LHCN-M2 (cell line): ENCODE data around the gene PACS2. TPM values are rescaled to one million over a fixed set of nuclear protein-coding genes. Genes with fewer than 3 reads are reported as not detected.

Experiments used
- DNase-seq: peaks from one replicate; pipeline ENCODE4 v3.0.0-alpha.2; 2012; ENCODE audit warnings: low read depth
- total RNA-seq: library from RNA; depleted of rRNA; stranded (reverse); fragments of >200 nt; gene quantifications from 2 replicates; pipeline ENCODE4 v1.2.3, GENCODE V29; 2014

PACS2 gene
- total RNA-seq, 1 experiment from 2014 or later = 45.3 TPM

DNA sequence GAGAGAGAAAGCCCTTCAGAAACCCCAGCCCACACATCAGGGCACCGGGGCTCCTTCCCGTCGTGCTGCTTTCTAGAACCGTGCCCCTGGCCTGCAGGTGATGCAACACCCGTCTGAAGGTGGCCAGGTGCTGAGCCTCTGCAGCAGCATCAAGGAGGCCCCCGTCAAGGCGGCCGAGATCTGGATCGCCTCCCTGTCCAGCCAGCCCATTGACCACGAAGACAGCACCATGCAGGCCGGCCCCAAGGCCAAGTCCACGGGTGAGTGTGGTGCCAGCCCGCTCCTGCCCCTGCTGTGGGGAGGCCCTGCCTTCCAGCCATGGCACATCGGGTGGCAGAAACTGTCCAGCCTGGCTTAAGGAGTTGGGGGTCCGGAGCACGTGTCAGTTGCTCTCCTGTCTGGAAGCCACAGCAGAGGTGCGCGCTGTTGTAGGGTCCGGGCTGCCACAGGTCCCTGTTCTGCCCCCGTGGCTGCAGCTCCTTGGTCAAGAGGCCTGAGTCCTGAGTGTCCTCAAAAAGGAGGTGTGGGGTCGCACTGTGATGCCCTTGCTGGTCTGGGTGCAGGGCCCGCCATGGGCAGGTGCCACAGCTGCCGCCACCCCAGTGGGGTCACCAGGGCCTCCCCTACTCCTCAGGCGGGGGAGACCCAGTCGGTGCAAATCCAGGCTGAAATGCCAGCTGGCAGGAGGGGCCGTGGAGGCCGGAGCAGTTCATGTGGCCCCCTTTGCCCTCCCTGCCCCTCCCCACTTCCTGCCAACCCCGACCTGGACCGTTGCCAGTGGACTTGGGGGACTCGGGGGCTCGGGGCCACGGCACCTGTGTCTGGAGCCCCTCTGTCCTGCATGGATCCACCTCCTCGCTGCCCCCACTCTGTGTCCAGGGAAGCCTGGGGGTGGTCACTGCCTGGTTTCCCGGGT is 52.8 kb downstream of the PACS2 start:
- DNase-seq = no peak

DNA sequence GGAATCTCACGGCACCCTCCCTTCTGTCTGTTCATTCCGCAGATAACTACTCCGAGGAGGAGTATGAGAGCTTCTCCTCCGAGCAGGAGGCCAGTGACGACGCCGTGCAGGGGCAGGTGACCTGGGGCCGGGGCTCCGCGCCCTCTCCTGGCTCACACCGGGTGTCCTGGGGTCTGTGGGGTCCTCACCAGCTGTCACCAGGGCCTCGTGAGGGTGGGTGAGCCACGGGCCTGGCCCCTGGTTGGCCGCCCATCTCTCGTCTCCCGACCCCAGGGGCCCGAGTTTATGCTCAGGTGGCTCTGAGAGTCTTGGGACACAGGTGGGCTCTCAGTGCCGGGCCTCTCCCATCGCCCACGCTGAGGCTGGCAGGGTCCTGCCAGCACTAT is 53.5 kb downstream of the PACS2 start:
- no peak for DNase-seq

GRCh38 chr14:105368426-105368825 is 53.9 kb downstream of the PACS2 start:
- no peak for DNase-seq

GRCh38 chr14:105368910-105369652 is 54.5 kb downstream of the PACS2 start:
- no peak for DNase-seq

DNA sequence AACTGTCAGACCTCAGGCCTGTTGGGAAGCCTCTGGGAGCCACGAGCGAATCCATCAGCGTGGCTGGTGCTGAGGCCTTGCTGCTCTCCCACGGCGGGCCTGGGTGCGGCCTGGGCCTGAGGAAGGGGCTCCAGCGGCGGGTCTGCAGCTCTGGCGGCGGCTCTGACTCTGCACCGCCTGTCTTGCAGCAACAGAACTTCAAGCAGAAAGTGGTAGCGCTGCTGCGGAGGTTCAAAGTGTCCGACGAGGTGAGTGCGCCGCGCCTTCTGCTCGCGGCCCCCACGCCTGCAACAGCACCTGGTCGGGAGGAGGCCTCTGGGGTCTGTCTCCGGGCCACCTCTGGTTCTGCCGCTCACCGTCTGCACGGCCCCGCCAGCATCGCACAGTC is 55.1 kb downstream of the PACS2 start:
- DNase-seq = no peak

DNA sequence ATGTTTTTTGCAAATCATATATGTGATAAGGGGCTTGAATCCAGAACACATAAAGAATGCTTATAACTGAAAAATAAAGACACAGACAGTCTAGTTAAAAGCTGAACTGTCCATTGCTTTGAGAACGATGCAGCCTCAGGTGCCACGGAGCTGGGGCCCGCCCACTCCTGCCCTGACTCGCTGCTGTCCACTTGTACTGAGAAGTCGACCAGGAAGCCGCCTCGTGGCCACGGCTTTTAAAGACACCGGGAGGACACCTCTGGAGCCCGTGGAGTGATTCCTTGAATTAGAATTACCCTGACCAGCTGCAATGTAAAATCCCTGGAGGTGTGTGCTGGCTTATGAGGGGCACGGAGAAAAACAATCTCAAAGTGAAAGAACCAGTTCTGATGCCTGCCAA is 59.8 kb downstream of the PACS2 start:
- DNase-seq = no peak

DNA sequence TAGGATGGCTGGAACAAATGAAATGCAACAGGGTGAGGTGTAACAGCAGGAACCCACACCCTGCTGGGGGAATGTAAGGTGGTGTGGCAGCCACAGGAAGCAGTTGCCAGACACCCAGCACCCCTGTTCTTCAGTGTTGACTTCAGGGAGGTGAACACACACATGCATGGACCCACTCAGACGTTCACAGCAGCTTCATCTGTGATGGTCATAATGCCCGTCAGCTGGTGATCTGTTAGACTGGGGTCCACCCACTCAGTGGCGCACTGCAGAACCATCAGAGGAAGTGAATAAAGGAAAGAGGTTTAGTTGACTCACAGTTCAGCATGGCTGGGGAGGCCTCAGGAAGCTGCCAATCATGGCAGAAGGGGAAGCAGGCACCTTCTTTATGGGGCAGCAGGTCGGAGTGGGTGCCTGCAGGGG is 61.1 kb downstream of the PACS2 start:
- DNase-seq = no peak

DNA sequence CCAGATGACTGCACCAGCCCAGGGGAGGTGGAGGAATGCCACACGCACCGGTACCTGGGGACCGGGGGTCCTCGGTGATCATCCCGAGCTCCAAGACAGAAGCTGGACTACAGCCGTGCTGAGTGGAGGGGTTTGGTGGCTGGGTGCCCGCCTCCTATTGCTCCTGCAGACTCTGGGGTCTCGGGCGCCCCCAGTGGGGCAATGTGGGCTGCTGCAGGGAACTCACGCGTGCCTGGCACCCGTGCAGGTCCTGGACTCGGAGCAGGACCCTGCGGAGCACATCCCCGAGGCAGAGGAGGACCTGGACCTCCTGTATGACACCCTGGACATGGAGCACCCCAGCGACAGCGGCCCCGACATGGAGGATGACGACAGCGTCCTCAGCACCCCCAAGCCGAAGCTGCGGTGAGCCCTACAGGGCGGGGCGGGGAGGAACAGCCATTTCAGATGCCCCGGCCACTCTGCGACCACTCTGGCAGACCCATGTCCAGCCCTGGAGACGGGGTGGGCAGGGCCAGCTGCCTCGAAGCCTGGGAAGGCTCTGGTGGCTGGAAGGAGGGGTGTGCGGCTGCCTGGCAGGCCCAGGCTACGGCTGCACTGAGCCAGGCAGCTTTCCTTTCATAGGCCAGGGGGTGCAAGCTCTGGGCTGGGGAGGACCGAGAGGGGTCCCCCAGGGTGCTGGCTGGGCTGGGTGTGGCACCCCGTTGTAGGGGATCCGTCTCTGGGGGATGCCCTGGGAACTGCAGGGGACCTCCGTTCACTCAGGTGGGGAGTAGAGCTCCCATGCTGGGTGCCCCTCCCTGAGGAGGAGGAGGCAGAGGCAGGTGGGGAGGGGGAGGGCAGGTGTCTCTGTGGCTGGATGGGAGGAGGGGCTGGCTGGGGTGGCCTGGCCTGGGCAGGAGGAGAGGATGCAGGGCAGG is 62.2 kb downstream of the PACS2 start:
- no peak for DNase-seq

DNA sequence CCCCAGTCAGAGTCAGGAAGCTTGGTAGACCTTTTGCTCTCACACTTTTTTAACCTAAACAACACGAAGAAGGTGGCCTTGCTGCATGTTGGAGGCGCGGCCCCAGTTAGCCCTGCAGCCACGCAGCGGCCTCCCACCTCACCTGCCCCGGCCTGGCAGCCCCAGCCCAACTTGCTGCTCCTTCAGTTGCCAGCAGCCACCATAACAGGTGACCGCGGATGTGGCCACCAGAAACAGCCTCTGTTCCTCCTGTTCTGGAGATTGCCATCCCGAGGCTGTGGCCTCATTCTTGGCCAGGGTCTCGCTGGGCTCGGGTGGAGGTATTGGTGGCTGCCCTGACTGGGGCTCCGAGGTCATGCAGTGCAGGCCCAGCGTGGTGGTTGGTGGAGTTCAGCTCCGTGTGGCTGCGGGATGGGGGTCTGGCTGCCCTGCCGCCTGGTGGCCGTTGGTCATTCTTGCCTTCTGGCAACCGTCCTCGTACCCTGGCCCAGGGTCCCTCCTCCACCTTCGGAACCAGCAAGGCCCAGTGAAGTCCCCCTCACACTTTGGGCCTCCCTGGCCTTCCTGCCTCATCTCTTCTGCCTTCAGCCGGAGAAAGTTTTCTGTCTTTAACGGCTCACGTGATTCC is 63.1 kb downstream of the PACS2 start:
- no peak for DNase-seq

DNA sequence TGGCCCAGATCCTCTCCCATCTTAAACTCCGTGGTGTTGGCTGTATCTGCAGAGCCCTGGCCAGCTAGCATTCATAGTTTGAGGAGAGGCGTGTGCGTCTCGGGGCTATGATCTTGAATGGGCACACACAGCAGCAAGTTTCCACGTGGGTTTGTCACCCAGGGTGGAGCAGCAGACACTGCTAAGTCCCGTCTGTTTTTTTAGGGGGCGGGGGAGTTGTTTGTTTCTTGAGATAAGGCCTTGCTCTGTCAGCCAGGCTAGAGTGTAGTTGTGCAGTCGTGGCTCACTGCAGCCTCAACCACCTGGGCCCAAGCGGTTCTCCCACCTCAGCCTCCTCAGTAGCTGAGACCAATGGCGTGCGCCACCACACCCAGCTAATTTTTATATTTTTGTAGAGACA is 63.7 kb downstream of the PACS2 start:
- no peak for DNase-seq

DNA sequence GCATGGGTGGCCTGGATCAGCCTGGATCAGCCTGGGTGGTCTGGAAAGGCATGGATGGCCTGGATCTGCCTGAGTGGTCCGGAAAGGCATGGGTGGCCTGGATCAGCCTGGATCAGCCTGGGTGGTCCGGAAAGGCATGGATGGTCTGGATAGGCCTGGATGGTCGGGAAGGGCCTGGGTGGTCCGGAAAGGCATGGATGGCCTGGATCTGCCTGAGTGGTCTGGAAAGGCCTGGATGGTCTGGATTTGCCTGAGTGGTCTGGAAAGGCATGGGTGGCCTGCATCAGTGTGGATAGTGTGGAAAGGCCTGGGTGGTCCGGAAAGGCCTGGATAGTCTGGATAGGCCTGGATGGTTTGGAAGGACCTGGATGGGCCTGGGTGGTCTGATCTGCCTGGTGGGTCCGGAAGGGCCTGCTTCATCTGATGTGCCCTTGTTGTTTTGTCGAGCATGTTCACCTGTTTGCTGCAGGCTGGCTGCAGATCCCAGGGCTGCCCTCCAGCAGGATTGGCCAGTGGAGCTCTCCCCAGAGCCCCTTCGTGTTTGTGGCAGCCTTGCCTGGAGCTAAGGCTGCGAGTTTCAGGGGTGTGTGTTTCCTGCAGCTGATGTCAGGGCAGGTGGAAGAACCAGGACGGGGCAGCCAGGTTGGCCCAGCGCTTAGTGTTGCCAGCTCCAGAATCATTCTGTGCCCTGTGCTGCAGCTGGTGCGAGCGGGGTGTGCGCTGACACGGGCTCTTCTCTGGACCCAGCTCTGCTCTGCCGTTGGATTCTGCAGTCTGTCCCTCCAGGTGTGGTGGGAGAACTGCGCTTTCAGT is 64.5 kb downstream of the PACS2 start:
- DNase-seq = no peak

GRCh38 chr14:105379946-105380345 is 65.4 kb downstream of the PACS2 start:
- DNase-seq = no peak

- DNase-seq = no peak
Measured at GRCh38 chr14:105380756-105381155, 66.2 kb downstream of the PACS2 start.

DNA sequence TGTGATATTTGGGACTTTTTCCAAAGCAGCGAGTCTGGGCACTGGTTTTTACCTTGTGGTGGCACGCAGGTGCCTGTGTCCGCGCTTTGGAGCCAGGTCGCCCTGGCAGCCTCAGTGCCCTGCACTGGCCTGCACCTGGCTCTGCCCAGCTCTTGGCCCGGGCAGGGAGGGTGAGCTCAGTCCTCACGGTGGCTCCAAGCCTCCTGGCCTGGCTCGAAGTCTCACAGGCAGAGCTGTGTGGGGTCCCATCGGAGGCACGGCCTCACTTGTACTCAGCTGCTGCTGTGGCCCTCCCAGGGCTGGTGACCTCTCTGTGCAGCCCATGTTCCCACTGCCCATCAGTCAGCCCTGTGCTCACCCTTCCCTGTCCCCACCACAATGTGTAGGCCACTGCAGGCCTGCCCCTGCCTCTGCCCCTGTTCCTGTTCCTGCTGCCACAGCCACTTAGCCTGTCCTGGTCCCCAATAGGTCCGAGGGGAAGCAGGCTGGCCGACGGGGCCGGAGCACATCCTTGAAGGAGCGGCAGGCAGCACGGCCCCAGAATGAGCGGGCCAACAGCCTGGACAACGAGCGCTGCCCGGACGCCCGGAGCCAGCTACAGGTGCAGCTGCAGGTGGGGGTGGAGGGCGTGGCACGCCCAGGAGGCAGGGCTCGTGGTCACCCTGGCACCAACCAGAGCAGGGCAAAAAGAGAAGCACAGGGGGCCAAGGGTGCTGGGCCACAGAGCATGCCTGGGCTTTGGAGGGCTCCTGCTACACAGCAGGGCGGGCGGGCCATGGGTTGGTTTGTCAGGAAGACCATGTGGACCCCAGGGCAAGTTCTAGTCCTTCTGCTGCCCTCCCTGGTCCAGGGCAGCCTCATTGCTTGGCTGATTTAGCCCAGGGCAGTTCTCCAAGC is 67.1 kb downstream of the PACS2 start:
- no peak for DNase-seq

DNA sequence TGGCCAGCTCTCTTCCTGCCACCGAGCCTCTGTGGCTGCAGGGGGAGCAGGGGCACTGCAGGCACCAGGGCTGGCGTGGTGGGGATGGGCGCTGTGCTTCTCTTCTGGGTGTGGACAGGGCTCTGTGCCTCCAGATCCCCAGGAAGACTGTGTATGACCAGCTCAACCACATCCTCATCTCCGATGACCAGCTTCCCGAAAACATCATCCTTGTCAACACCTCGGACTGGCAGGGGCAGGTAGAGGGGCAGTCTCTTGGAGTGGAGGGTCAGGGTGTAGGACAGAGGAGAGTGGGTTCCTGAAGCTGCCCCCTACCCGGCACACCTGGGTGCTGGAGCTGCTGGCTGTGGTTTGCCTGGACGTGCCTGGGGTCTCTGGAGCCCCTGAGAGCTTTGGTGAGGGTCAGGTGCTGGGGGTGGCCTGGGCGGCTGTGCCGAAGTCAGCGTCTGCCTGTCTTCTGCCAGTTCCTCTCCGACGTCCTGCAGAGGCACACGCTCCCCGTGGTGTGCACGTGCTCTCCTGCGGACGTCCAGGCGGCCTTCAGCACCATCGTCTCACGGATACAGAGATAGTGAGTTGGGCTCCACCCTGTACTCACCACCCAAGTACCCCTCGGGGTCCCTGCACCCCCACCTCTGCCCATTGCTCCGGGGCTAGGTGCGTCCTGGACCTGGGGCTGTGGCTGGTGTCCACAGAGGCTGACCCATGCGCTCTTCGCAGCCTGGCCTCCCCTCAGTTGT is 68.0 kb downstream of the PACS2 start:
- no peak for DNase-seq

GRCh38 chr14:105383083-105383730 is 68.7 kb downstream of the PACS2 start:
- DNase-seq = no peak

- no peak for DNase-seq
Measured at GRCh38 chr14:105384041-105384557, 69.6 kb downstream of the PACS2 start.
